Mesenchymal stem cell (in vitro differentiated cells and primary cell): ENCODE data around the gene LRP1B.

Experiments used
- DNase-seq: peaks from one replicate; pipeline ENCODE4 v3.0.0-alpha.2; 2013
- H2AFZ ChIP-seq: one replicate; pipeline ENCODE4 v1.6.1; 2013; ENCODE audit warnings: low read depth, mild to moderate bottlenecking, control low read depth, inconsistent platforms, low read length, moderate library complexity
- H2AK5ac ChIP-seq: 2 replicates; pipeline ENCODE4 v1.6.1; 2013; ENCODE audit warnings: low read length, moderate library complexity, mild to moderate bottlenecking, inconsistent platforms; ENCODE audit not compliant: severe bottlenecking
- H2BK120ac ChIP-seq: one replicate; pipeline ENCODE4 v1.6.1; 2013; ENCODE audit warnings: low read depth, mild to moderate bottlenecking, inconsistent platforms, low read length, moderate library complexity
- H2BK12ac ChIP-seq, 2 experiments: one replicate each; pipeline ENCODE4 v1.6.1; 2013; ENCODE audit warnings: inconsistent platforms in 2 of 2, low read length in 2 of 2, mild to moderate bottlenecking in 2 of 2, moderate library complexity in 2 of 2, control low read depth in 1 of 2
- H2BK15ac ChIP-seq: one replicate; pipeline ENCODE4 v1.6.1; 2013; ENCODE audit warnings: mild to moderate bottlenecking, low read depth, inconsistent platforms; ENCODE audit not compliant: poor library complexity, severe bottlenecking
- H2BK5ac ChIP-seq: 2 replicates; pipeline ENCODE4 v1.6.1; 2013; ENCODE audit warnings: low read depth, mild to moderate bottlenecking, low read length, control low read depth, inconsistent platforms; ENCODE audit not compliant: poor library complexity, severe bottlenecking
- H3K14ac ChIP-seq, 2 experiments: one replicate each; pipeline ENCODE4 v1.6.1; 2013; ENCODE audit warnings: inconsistent platforms in 2 of 2, low read length in 2 of 2, control low read depth in 1 of 2, mild to moderate bottlenecking in 1 of 2, moderate library complexity in 1 of 2
- H3K18ac ChIP-seq, 2 experiments: one replicate each; pipeline ENCODE4 v1.6.1; 2013; ENCODE audit warnings: inconsistent platforms in 2 of 2, low read length in 2 of 2, control low read depth in 1 of 2, low read depth in 1 of 2, mild to moderate bottlenecking in 1 of 2
- H3K23ac ChIP-seq, 2 experiments: one replicate each; pipeline ENCODE4 v1.6.1; 2013; ENCODE audit warnings: inconsistent platforms in 2 of 2, low read length in 2 of 2, mild to moderate bottlenecking in 2 of 2, moderate library complexity in 2 of 2, control low read depth in 1 of 2
- H3K27ac ChIP-seq: 2 replicates; pipeline ENCODE4 v1.5.1; 2013; ENCODE audit warnings: mild to moderate bottlenecking, moderate library complexity, low read length, control low read depth, inconsistent platforms; ENCODE audit not compliant: poor library complexity, severe bottlenecking
- H3K27me3 ChIP-seq, 2 experiments: 2 replicates each; pipeline versions ENCODE4 v1.6.1 to v1.7.0; 2013; ENCODE audit warnings: low read length in 2 of 2, mild to moderate bottlenecking in 2 of 2, moderate library complexity in 2 of 2, control low read depth in 1 of 2, inconsistent platforms in 1 of 2; ENCODE audit not compliant: control insufficient read depth in 1 of 2, insufficient read depth in 1 of 2
- H3K36me3 ChIP-seq, 2 experiments: 2 replicates each; pipeline versions ENCODE4 v1.6.1 to v1.7.0; 2013; ENCODE audit warnings: low read length in 2 of 2, control low read depth in 1 of 2, inconsistent platforms in 1 of 2, low read depth in 1 of 2, mild to moderate bottlenecking in 1 of 2; ENCODE audit not compliant: insufficient read depth in 2 of 2, control insufficient read depth in 1 of 2
- H3K4ac ChIP-seq, 2 experiments: one replicate each; pipeline ENCODE4 v1.6.1; 2013; ENCODE audit warnings: inconsistent platforms in 2 of 2, low read length in 2 of 2, mild to moderate bottlenecking in 2 of 2, moderate library complexity in 2 of 2, control low read depth in 1 of 2, low read depth in 1 of 2
- H3K4me1 ChIP-seq: 2 replicates; pipeline ENCODE4 v1.6.1; 2013; ENCODE audit warnings: low read depth, low read length, control low read depth; ENCODE audit not compliant: control insufficient read depth, insufficient read depth
- H3K4me2 ChIP-seq: 2 replicates; pipeline ENCODE4 v1.6.1; 2013; ENCODE audit warnings: low read length, mild to moderate bottlenecking, inconsistent platforms; ENCODE audit not compliant: poor library complexity, severe bottlenecking
- H3K4me3 ChIP-seq, 2 experiments: 2 replicates each; pipeline versions ENCODE4 v1.5.1 to v1.7.0; 2013; ENCODE audit warnings: low read length in 2 of 2, mild to moderate bottlenecking in 2 of 2, control low read depth in 1 of 2, low read depth in 1 of 2; ENCODE audit not compliant: insufficient read depth in 1 of 2
- H3K79me1 ChIP-seq: replicated peaks from 2 replicates; pipeline ENCODE4 v1.6.1; 2013; ENCODE audit warnings: mild to moderate bottlenecking, control low read depth, low read length, inconsistent platforms; ENCODE audit not compliant: poor library complexity, severe bottlenecking
- H3K9ac ChIP-seq: 2 replicates; pipeline ENCODE4 v1.7.0; 2013; ENCODE audit warnings: mild to moderate bottlenecking, low read length, moderate library complexity
- H3K9me3 ChIP-seq: 2 replicates; pipeline ENCODE4 v1.7.0; 2013; ENCODE audit warnings: mild to moderate bottlenecking, low read length; ENCODE audit not compliant: control insufficient read depth
- H4K8ac ChIP-seq: one replicate; pipeline ENCODE4 v1.6.1; 2013; ENCODE audit warnings: inconsistent platforms, mild to moderate bottlenecking, low read length, moderate library complexity
- H4K91ac ChIP-seq: one replicate; pipeline ENCODE4 v1.6.1; 2013; ENCODE audit warnings: mild to moderate bottlenecking, low read length, inconsistent platforms
- WGBS: methylation state at CpG from one replicate; pipeline ENCODE4 v1.1.7; 2013; ENCODE audit warnings: mixed read lengths; 5-methylcytosine and 5-hydroxymethylcytosine counted together

LRP1B gene

GRCh38 chr2:141692829-141693228 lies 438.0 kb downstream of the LRP1B start:
- Histone ChIP-seq H3K4ac (no peak overlapping the region), H3K4me3 (no peak overlapping the region), H3K9me3 (peaks cover 5% of the 10 kb centered on the region), H4K8ac (no peak overlapping the region), H2AK5ac (no peak overlapping the region), H3K9ac (no peak overlapping the region), H3K4me1 (no peaks in the 10 kb centered on the region), H3K27me3 (no peaks in the 10 kb centered on the region), H2BK5ac (no peak overlapping the region), H3K4me2 (no peak overlapping the region), H3K23ac (no peak overlapping the region), H2BK120ac (no peak overlapping the region), H3K14ac (no peak overlapping the region), H3K36me3 (no peaks in the 10 kb centered on the region), H4K91ac (no peak overlapping the region), H3K27ac (no peak overlapping the region), H2BK12ac (no peak overlapping the region), H2BK15ac (no peak overlapping the region), H3K18ac (no peak overlapping the region), H2AFZ (no peak overlapping the region), H3K79me1 (no peaks in the 10 kb centered on the region)
- 96% methylated on average over 2 of the region's 2 CpGs for WGBS
- DNase-seq = no peak

- no peaks in the 10 kb centered on the region for H3K79me1 ChIP-seq
- H4K8ac ChIP-seq = no peak overlapping the region
- no peak overlapping the region for H2BK120ac ChIP-seq
- no peak overlapping the region for H3K9ac ChIP-seq
- H3K4me1 ChIP-seq = no peaks in the 10 kb centered on the region
- no peak overlapping the region for H3K14ac ChIP-seq
- H3K36me3 ChIP-seq = no peaks in the 10 kb centered on the region
- no peak overlapping the region for H3K4me2 ChIP-seq
- no peak for DNase-seq
- no peak overlapping the region for H3K23ac ChIP-seq
- no peaks in the 10 kb centered on the region for H3K27me3 ChIP-seq
- no peak overlapping the region for H2AFZ ChIP-seq
- H3K18ac ChIP-seq = no peak overlapping the region
- no peak overlapping the region for H2BK15ac ChIP-seq
- no peak overlapping the region for H3K4me3 ChIP-seq
- H2AK5ac ChIP-seq = no peak overlapping the region
- no peak overlapping the region for H2BK5ac ChIP-seq
- H3K9me3 ChIP-seq = peaks cover 3% of the 10 kb centered on the region
- no peak overlapping the region for H3K27ac ChIP-seq
- WGBS = 93% methylated on average over 2 of the region's 2 CpGs
- H2BK12ac ChIP-seq = no peak overlapping the region
- H4K91ac ChIP-seq = no peak overlapping the region
- no peak overlapping the region for H3K4ac ChIP-seq
Measured at GRCh38 chr2:141676139-141676538, 454.7 kb downstream of the LRP1B start.

GRCh38 chr2:141666191-141666590 lies 464.6 kb downstream of the LRP1B start:
- no peaks in the 10 kb centered on the region for H3K36me3 ChIP-seq
- H3K4me1 ChIP-seq = no peaks in the 10 kb centered on the region
- no peak overlapping the region for H2AK5ac ChIP-seq

GRCh38 chr2:141660232-141660631 lies 470.6 kb downstream of the LRP1B start:
- H3K27me3 ChIP-seq = no peaks in the 10 kb centered on the region
- H3K4me3 ChIP-seq = no peak overlapping the region
- no peak overlapping the region for H2BK12ac ChIP-seq
- H3K9ac ChIP-seq = no peak overlapping the region
- no peaks in the 10 kb centered on the region for H3K79me1 ChIP-seq
- no peak overlapping the region for H4K91ac ChIP-seq
- H3K4me2 ChIP-seq = no peak overlapping the region
- no peak overlapping the region for H3K27ac ChIP-seq
- no peak overlapping the region for H3K4ac ChIP-seq
- H3K23ac ChIP-seq = no peak overlapping the region
- no peak for DNase-seq
- H2BK120ac ChIP-seq = no peak overlapping the region
- no peak overlapping the region for H3K14ac ChIP-seq
- H2BK5ac ChIP-seq = no peak overlapping the region
- 83% methylated on average over 8 of the region's 8 CpGs for WGBS
- H4K8ac ChIP-seq = no peak overlapping the region
- H3K36me3 ChIP-seq = no peaks in the 10 kb centered on the region
- H2AK5ac ChIP-seq = no peak overlapping the region
- H3K9me3 ChIP-seq = peaks cover 9% of the 10 kb centered on the region
- H3K4me1 ChIP-seq = peaks cover 2% of the 10 kb centered on the region
- H2BK15ac ChIP-seq = no peak overlapping the region
- no peak overlapping the region for H2AFZ ChIP-seq
- H3K18ac ChIP-seq = no peak overlapping the region

More at GRCh38 chr2:141666191-141666590, 464.6 kb downstream of the LRP1B start:
- no peak overlapping the region for H3K14ac ChIP-seq
- H3K18ac ChIP-seq = no peak overlapping the region
- no peak overlapping the region for H3K4ac ChIP-seq
- no peaks in the 10 kb centered on the region for H3K79me1 ChIP-seq
- no peak overlapping the region for H3K9ac ChIP-seq
- H3K4me2 ChIP-seq = no peak overlapping the region
- no peak overlapping the region for H2BK5ac ChIP-seq
- no peak overlapping the region for H2AFZ ChIP-seq
- H2BK120ac ChIP-seq = no peak overlapping the region
- no peak overlapping the region for H4K91ac ChIP-seq
- no peak overlapping the region for H2BK12ac ChIP-seq
- no peak overlapping the region for H4K8ac ChIP-seq
- H2BK15ac ChIP-seq = no peak overlapping the region
- no peak overlapping the region for H3K23ac ChIP-seq
- H3K9me3 ChIP-seq = peaks cover 9% of the 10 kb centered on the region
- no peak overlapping the region for H3K4me3 ChIP-seq
- DNase-seq = no peak
- no peak overlapping the region for H3K27ac ChIP-seq
- no peaks in the 10 kb centered on the region for H3K27me3 ChIP-seq
